ENCODE data around the gene AGAP4. TPM values are rescaled to one million over a fixed set of nuclear protein-coding genes. Genes with fewer than 3 reads are reported as not detected.
"Not testable (repeated sequence)": the region's sequence is repeated elsewhere in the genome, so short reads cannot be mapped to it uniquely, and the experiment has no call there.

The AGAP4 gene
- total and polyA plus RNA-seq, 2 donors = 11.3 to 17.8 TPM

- not testable (repeated sequence) for H3K36me3 ChIP-seq (ENCODE audit: insufficient read depth); H3K4me3 ChIP-seq (ENCODE audit: low read depth, low read length); H3K4me1 ChIP-seq (ENCODE audit: insufficient read depth); H3K27ac ChIP-seq (ENCODE audit: low read depth); DNase-seq (ENCODE audit: extremely low spot score)
- 94% methylated on average over 4 of the region's 4 CpGs for WGBS
These were observed 33.2 kb downstream of the AGAP4 start for GRCh38 chr10:45814146-45814545.

- not testable (repeated sequence) for H3K4me1 ChIP-seq (ENCODE audit: insufficient read depth); H3K4me3 ChIP-seq (ENCODE audit: low read depth, low read length); DNase-seq (ENCODE audit: extremely low spot score); H3K36me3 ChIP-seq (ENCODE audit: insufficient read depth); H3K27ac ChIP-seq (ENCODE audit: low read depth)
- WGBS = 78% methylated on average over 13 of the region's 13 CpGs
These were observed 34.3 kb downstream of the AGAP4 start for GRCh38 chr10:45812959-45813358.

GRCh38 chr10:45811075-45811474 lies 36.2 kb downstream of the AGAP4 start:
- DNase-seq (ENCODE audit: extremely low spot score) = no peak
- H3K4me3 ChIP-seq (ENCODE audit: low read depth, low read length) = no peak overlapping the region
- no peak overlapping the region for H3K27ac ChIP-seq (ENCODE audit: low read depth)
- WGBS = 86% methylated on average over 6 of the region's 6 CpGs
- H3K36me3 ChIP-seq (ENCODE audit: insufficient read depth) = no peaks in the 10 kb centered on the region
- H3K4me1 ChIP-seq (ENCODE audit: insufficient read depth) = no peaks in the 10 kb centered on the region

GRCh38 chr10:45809837-45810236 lies 37.5 kb downstream of the AGAP4 start:
- 66% methylated on average over 4 of the region's 4 CpGs for WGBS
- no peak overlapping the region for H3K4me3 ChIP-seq (ENCODE audit: low read depth, low read length)
- no peak overlapping the region for H3K27ac ChIP-seq (ENCODE audit: low read depth)
- DNase-seq (ENCODE audit: extremely low spot score) = no peak
- H3K4me1 ChIP-seq (ENCODE audit: insufficient read depth) = no peaks in the 10 kb centered on the region
- no peaks in the 10 kb centered on the region for H3K36me3 ChIP-seq (ENCODE audit: insufficient read depth)

- not testable (repeated sequence) for H3K36me3 ChIP-seq (ENCODE audit: insufficient read depth); H3K4me1 ChIP-seq (ENCODE audit: insufficient read depth); DNase-seq (ENCODE audit: extremely low spot score); H3K4me3 ChIP-seq (ENCODE audit: low read depth, low read length); H3K27ac ChIP-seq (ENCODE audit: low read depth)
- 53% methylated on average over 2 of the region's 2 CpGs for WGBS
These were observed 42.3 kb downstream of the AGAP4 start for GRCh38 chr10:45804996-45805395.

GRCh38 chr10:45803060-45804010 lies 44.0 kb downstream of the AGAP4 start:
- not testable (repeated sequence) for H3K4me1 ChIP-seq (ENCODE audit: insufficient read depth)

GRCh38 chr10:45794761-45795160 lies 52.5 kb downstream of the AGAP4 start:
- H3K27ac ChIP-seq (ENCODE audit: low read depth); H3K4me1 ChIP-seq (ENCODE audit: insufficient read depth); DNase-seq (ENCODE audit: extremely low spot score); H3K4me3 ChIP-seq (ENCODE audit: low read depth, low read length); H3K36me3 ChIP-seq (ENCODE audit: insufficient read depth): not testable (repeated sequence)
- 82% methylated on average over 2 of the region's 2 CpGs for WGBS

More at GRCh38 chr10:45803060-45804010, 44.0 kb downstream of the AGAP4 start:
- not testable (repeated sequence) for H3K4me3 ChIP-seq (ENCODE audit: low read depth, low read length); H3K36me3 ChIP-seq (ENCODE audit: insufficient read depth); DNase-seq (ENCODE audit: extremely low spot score); H3K27ac ChIP-seq (ENCODE audit: low read depth)
- 64% methylated on average over 13 of the region's 13 CpGs for WGBS

GRCh38 chr10:45790694-45791426 lies 56.4 kb downstream of the AGAP4 start:
- H3K4me3 ChIP-seq (ENCODE audit: low read depth, low read length); H3K27ac ChIP-seq (ENCODE audit: low read depth); H3K4me1 ChIP-seq (ENCODE audit: insufficient read depth); DNase-seq (ENCODE audit: extremely low spot score); H3K36me3 ChIP-seq (ENCODE audit: insufficient read depth): not testable (repeated sequence)
- 89% methylated on average over 6 of the region's 6 CpGs for WGBS

- not testable (repeated sequence) for DNase-seq (ENCODE audit: extremely low spot score); H3K27ac ChIP-seq (ENCODE audit: low read depth); H3K4me1 ChIP-seq (ENCODE audit: insufficient read depth); H3K36me3 ChIP-seq (ENCODE audit: insufficient read depth); H3K4me3 ChIP-seq (ENCODE audit: low read depth, low read length)
- WGBS = 96% methylated on average over 8 of the region's 8 CpGs
These were observed 57.3 kb downstream of the AGAP4 start for GRCh38 chr10:45789991-45790390.

- H3K27ac ChIP-seq (ENCODE audit: low read depth); H3K36me3 ChIP-seq (ENCODE audit: insufficient read depth); DNase-seq (ENCODE audit: extremely low spot score); H3K4me3 ChIP-seq (ENCODE audit: low read depth, low read length); H3K4me1 ChIP-seq (ENCODE audit: insufficient read depth): not testable (repeated sequence)
- 67% methylated on average over 2 of the region's 5 CpGs for WGBS
These were observed 60.0 kb downstream of the AGAP4 start for GRCh38 chr10:45787212-45787741.

GRCh38 chr10:45786217-45786616 lies 61.1 kb downstream of the AGAP4 start:
- not testable (repeated sequence) for H3K4me3 ChIP-seq (ENCODE audit: low read depth, low read length); H3K27ac ChIP-seq (ENCODE audit: low read depth); H3K4me1 ChIP-seq (ENCODE audit: insufficient read depth); DNase-seq (ENCODE audit: extremely low spot score); H3K36me3 ChIP-seq (ENCODE audit: insufficient read depth)
- WGBS = 56% methylated on average over 1 of the region's 1 CpG
